DMS114 treated with DMSO at 0.1 percent for 48 hours (cell line): Measurements from ENCODE around the gene SH2D6.
"Not testable (repeated sequence)": the region's sequence is repeated elsewhere in the genome, so short reads cannot be mapped to it uniquely, and the experiment has no call there.

Experiments used
- DNase-seq: peaks from one replicate; lab custom pipeline; 2025; ENCODE audit not compliant: unreplicated experiment; lab: John Stamatoyannopoulos, UW

The SH2D6 gene

DNA sequence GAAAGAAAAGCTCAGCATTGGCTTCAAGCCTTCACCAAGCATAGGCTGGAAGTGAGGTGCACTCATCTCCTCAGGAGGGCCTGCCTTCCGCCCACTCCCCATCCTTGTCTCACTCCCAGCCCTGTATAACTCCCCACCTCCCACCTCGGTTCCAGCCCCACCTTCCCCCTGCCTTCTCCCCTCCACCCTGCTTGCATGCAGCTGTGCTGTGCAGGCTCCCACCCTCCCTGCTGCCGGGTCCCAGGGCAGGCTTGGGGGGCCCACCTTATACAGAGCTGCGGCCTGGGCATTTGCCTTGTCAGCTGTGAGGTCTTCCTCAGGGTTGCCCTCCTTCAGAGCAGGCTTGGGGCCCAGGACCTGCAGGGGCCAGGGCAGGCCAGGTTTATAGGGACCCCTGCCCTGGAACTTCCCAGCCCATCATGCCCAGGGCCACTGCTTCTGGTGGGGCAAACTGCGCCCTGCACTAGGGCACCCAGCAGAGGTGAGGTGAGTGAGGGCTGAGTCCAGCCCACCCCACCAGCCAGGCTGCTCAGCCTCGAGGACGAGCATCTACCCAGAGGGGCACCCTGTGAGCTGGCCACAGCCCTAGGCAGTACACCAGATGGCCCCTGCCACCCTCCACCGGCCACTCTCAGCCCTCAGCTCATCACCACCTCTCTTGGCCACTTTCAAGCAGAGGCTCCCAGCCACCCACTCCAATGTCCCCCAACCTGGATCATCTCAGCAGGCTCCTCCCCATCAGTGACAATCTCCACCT is 19.9 kb upstream of the SH2D6 start:
- no peak for DNase-seq

DNA sequence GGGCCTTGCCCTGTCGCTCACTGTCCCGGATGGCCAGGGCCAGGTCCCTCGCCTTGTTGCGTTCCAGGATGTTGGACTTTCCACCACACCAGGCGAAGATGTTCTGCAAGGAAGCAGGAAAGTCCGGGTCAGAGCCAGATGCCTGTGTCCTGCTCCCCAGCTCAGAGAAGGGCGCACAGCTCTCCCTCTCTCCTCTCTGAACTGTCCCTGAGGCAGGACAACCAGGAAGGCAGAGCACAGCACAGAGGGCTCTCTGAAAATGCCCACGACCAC is 19.4 kb upstream of the SH2D6 start:
- no peak for DNase-seq

DNA sequence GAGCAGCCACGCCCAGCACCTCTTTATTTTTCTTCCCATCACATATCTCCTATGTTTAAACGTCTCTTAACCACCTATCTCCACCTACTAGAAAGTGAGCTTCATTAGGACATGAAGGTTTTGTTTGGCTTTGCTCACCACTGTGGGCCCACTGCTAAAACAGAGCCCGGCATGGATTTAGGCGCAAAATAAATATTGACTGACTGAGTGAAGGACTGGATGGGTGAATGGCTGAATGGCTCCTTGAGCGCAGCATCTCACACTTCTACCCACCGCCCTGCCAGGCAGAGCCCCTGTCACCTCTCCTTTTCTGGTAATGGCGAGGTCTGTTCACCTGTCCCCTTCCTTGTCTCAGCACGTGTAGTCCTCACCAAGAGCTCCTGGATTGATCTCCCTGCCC is 18.5 kb upstream of the SH2D6 start:
- DNase-seq: no peak

DNA sequence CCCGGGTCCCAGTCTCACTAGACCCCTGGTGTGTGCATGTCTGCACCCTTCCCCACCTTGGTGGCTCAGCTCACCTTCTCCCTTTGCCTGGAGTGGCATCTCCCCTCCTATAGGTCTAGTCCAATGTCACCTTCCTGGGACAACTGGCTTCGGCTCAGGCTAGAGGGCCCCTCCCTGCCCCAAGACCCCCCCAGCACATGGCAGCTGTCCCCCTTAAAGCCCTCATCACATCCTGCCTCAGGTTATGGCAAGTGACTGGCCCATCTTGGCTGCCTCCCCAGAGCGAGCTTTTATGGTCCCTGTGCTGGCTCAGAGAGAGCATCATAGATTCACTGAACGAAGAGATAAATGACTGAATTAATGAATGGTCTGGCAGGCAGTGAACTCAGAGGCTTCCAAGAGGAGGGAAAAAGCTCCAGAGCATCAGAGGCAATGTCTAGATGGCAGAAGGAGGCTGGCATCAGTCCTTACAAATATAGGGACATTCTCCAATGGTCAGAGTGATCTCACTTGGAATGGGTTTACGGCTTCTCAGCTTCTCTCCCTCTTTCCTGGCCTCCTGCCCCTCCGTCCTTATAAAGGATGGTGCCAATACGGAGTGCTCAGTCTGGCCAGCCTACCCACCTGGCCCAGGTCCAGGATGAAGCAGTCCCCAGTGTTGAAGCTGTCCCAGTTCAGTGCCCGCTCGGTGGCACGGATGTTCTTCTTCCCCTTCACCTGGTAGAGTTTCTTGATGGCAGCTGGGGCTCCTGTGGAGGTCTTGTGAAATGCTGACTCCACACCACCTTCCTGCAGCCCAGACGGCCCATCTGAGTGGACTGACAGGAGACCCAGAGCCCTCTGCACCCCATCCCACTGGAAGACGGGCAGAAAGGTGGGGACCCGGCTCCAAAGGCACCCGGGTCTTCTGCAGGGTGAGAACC is 17.7 kb upstream of the SH2D6 start:
- no peak for DNase-seq

DNA sequence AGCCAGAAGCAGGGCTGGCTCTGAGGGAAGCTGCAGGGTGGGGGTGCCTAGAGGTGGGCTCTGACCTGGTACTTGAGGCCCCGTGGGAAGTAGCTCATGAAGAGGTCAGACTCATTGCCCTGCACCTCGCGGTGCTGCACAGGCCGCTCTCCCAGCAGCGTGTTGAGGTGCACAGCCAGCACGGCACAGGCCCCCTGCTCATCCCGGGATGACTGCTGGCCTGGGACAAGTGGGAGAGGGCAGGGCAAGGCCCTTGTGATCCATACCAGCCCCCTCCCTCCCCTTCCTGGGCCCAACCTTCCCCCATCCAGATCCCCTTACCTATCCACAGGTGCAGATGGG is 17.1 kb upstream of the SH2D6 start:
- DNase-seq: no peak

DNA sequence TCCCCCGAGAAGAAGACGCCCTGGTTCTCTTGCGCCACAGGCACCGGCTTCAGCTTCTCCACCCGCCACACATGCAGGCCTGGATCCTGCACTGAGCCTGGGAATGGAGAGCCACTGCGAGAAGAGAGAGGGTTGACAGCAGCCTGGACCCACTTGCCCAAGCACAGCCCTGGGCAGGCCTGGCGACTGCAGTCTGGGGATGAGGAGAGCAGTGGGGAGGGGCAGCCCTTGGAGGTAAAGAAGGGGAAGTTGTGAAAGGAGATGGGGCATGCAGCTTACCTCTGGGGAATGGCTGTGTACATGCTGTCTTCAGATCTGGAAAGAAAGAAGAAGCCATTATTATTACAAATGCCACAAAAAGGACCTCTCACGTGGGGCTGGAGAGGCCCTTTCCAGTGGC is 16.7 kb upstream of the SH2D6 start:
- no peak for DNase-seq

DNA sequence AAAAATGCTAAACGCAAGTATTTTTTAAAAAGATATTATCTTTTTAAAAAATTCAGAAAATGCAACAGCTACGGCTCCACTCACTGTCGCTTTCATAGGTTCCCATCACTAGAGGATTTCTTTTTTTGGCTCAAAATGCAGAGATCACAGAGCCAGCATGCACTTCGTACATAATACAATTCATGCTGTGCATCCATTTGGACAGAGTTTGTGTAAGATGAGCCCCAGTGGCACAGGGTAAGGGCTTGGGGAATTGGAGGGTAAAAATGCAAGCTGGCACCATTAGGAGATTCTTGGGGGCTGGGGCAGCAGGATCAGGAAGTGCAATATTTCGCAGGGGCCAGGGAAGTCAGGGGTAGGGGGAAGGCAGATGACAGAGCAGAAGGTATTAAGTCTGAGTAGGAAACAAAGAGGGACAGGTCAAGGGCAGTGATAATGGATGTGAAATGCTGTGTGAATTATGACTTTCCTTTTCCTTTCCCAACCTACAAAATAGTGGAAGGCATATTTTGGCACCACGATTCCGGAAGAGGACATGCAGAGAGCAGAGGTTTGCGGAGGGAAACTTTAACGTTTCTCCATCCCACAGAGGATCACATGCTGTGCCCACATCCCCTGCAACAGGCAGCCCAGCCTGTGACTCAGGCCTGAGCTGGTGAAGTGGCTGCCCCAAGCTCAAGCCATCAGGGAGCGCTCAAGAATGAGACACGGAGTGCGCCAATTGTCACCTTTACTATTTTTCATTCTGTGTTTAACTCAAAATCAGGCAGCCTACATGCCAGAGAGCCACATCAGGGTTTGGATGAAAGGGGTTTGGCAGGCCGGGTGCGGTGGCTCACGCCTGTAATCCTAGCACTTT is 13.1 kb upstream of the SH2D6 start:
- DNase-seq: peak; percentile 30

DNA sequence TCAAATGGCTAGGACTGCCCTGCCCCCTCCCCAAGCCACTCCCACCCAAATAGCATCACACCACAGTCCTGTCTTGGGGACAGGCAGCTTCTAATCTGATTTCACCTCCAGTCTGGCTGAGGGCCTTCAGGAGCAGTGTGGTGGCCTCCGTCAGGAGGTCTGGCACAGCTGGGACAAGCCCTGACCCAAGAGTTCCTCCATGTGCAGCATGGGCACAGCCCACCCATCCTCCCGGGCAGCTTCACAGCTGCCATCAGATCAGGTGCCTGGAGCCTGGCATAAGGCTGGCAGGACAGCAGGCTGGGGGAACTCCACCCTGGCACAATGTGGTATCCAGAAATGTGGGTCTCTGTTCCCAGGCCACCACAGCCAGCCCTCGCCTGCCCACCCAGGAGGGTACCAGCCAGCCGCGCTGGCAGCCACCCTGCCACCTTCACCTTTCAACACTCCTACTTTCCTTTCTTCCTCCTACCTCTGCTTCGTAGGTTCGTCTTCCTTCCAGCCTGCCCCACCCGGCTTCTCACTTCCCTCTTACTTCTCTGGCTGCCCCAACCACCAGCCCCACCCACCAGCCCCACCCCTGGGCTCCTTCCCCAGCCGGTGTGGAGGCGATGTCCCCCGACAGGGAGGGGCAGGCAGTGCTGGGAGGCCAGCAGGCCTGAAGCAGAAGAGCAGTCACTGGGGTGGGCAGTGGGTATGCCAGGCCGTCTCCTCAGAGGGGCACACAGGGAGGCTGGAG is 8.5 kb upstream of the SH2D6 start, which contains the start of gene CAPG:
TSS of gene CAPG (minus strand) at position 522 of the 739 bp plus-strand sequence. CDS start 8,221 bp downstream, outside the sequence.
- DNase-seq: no peak

DNA sequence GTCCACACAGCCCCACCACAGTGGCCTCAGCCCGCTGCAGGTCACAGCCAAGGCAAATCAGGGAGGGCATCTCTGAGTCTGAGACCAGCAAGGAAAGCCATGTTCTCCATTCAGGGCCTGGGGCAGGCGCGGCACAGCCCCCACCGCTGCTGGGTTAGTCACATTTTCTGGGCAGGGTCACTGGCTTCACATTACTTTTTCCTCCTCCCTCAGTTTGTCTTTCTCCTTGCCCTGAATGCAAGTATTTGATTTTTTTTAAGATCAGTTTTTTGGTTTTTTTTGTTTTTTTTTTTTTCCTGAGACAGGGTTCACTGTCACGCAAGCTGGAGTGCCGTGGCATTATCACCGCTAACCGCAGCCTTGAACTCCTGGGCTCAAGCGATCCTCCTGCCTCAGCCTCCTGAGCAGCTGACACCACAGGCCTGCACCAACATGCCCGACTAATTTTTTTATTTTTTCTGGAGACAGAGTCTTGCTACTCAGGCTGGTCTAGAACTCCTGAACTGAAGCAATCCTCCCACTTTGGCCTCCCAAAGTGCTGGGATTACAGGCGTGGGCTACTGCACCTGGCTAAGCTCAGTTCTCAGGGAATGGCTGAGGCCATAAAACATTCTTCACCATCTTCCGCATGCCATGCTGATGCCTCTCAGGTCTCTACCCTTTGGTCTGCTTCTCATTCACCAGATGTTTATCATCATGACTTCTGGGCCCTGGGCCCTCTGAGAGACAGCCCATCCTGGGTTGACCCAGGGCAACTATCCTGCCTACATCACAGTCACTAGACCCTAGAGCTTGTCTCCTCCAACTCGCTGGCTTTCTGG is 7.7 kb upstream of the SH2D6 start:
- DNase-seq: no peak

DNA sequence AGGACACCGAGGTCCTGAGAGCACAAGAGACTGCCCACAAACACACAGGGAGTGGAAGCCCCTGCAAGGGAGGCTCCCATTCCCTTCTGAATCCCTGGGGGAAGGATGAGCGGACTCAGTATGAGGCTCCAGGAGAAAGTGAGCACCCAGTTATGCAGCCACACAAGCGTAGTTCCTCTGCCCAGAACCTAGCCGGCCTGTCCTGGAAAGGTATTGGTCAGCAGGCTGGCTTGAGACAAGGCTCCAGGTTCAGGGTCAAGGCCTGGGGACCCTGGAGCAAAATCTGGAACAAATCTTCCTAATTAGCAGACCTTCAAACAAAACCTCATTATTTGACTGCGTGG is 7.1 kb upstream of the SH2D6 start:
- DNase-seq: no peak

DNA sequence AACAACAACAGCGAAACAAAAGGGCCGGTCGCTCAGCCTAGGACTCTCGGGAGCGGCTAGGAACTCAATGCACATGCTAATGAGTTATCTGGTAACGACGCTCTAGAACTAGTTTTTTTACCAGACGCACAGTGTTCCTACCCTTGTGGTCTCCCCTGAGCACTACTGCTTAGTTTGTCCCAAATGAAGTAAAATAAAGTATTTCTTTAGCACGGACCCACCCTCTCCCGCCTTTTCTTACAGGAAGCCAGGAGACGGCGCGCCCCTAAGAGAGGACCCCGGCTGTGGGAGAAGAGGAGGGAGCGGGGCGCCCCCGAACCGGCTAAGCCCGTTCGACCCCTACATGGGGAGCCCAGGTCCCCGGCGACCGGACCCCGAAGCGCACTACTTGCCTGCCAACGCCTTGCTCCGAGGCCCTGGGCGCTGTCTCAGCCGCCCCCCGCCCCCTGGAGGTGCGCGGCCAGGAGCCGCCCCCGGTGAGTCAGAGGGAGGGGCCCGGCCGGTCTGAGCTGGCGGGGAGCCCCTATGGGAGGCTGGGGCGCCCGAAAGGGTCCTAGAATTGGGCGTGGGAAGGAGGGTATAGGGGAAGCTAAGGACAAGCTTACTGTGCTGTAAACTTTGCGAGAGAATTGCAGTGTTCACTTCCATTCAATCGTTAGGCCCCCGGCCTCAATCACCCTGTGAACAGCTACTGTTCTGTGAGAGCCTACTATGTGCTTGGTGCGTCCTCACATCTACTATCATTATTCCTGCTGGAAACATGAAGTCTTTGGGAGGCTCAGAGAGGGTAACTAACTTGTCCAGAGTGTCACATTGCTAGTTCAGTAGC is 4.7 kb upstream of the SH2D6 start:
- peak; percentile 29 for DNase-seq

DNA sequence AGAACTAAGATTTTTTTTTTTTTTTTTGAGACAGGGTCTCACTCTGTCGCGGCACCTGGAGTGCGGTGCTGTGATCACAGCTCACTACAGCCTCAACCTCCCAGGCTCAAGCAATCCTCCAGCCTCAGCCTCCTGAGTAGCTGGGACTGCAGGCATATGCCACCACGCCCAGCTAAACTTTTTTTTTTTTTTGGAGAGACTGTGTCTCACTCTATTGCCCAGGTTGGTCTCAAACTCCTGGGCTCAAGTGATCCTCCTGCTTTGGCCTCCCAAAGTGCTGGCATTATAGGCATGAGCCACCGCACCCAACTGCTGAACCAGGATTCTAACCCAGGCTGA is 4.1 kb upstream of the SH2D6 start:
- not testable (repeated sequence) for DNase-seq

DNA sequence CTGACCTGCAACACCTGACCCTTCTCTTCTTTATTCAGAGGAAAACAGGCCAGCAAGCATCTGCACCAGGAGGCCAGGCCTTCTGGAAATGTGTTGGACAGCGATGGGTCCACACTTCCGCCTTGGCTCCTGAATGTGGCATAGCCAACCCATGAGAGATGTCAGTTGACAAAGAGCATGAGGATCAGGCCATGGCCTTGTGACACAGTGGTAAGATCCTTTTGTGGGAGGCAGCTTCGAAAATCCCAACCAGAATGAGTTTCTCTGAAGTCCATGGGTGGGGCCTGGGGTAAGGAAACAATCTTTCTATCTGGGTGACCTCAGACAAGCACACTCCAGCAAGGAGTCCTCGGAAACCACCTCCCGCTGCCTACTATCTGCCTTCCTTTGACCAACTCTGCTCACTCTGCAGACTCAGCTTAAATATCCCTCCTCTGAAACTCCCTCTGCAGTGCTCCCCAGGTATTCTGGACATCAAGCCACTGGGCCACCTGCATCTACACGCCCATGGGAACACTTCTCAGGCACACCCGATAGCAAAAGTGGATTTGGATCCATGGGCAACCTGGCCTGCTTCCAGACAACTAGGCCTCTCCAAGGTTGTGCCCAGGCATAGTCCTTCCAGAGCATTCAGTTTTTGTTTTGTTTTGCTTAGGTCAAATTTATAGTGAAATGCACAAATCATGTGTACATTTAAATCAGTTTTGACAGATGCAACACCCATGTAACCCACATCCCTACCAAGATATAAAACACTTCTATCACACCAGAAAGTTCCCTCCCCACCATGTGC is 3.6 kb upstream of the SH2D6 start:
- no peak for DNase-seq

DNA sequence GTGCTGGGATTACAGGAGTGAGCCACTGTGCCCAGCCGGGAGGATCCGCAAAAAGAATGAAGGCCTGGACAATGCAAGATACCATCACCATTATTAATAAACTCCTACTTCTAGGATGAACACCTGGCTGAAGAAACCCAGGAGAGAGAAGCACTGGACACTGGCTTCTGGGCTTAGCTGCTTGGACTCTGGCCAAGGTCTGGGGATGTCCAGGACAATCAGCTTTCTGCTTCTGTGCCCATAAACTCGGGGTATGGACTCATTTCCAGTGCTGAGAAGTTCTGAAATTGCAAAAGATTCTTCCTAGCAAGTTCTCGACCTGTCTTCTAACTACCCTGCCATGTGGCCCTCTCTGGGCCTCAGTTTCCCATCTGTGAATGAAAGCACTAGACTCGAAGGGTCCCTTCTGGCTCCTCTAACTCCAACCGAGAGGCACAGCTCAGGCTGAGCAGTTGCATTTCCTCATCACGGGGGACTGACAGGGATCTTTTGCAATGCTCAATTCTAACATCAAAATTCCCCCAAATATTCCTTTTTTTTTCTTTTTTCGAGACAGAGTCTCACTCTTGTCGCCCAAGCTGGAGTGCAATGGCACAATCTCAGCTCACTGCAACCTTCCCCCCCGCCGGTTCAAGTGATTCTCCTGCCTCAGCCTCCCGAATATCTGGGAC is 2.4 kb upstream of the SH2D6 start:
- no peak for DNase-seq

DNA sequence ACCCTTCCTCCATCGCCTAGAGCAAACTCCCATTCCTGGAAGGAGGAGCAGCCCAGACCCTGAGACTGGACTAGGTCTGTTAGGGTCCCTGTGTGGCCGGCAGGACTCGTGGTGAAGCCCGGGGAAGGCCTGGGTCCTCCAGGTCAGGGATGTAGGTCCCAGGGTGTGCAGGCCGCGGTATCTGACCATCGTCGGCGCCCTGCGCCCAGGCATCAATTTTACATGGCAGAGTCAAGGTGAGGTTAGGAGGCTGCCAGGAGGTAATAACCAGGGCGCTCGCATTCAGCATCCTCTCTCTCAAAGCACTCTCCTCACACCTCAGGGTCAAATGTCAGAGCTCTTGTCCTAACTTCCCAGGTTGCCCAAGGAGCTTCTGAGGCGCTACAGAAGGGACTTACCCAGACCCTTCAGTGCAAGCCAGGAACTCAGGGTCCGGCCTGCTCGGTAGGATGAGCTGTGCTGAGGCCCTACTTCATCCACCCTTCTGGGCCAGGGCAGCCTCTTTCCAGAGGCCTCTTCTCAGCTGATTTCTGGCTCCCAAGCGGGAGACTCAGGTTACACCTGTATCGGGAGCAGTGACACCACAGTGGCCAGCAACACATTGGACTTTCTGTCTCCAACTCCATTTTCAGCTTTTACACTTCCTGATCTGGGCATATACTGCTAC is 628 bp downstream of the SH2D6 start:
- DNase-seq: no peak

DNA sequence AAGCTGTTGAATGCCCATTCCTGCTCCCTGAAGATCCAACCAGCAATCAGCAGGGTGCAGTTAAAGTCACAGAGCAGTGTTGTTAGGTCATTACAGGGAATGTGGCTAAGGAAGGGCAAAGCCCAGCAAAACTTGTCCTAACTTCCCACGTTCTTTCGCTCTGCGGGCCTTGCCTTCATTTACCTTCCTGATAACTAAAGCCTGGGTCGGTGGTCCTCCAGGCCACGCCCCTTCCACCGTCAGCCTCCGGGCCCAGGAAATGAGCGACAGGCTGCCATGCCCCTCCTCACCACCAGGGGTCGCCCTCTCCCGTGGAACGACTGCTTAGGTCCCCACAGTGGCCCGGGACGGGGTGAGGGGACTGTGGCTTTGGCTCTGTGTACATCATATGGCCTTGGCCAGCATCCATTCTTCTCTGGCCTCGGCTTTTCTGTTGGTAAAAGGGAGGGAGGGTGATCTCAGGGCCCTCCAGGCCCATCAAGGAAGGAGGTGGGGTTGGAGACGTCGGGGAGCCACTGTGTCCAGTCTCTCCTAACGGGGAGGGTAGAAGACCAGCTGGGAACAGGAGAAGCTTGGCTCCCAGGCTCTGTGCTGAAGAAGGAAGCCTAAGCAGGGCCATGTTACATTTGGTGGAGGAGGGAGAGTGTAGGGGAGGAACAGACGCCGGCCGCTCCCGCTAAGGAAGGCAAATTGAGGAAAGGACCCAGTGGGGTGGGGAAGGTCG is 2.2 kb downstream of the SH2D6 start:
- peak; percentile 75 for DNase-seq
